GM18519 (cell line): ENCODE results near the gene IL3RA.
"Not testable (repeated sequence)": the region's sequence is repeated elsewhere in the genome, so short reads cannot be mapped to it uniquely, and the experiment has no call there.

Source experiments
- ATAC-seq: cut with Tn5 transposase; IDR thresholded peaks from one replicate; pipeline ENCODE4 v1.9.1; 2021; ENCODE audit warnings: mild to moderate bottlenecking, moderate library complexity; ENCODE audit not compliant: unreplicated experiment, low FRiP score

The IL3RA gene

GRCh38 chrX:1336331-1336943, at the start of gene IL3RA:
Gene IL3RA (plus strand): TSS chrX:1336785. CDS start chrX:1341766, 4,981 bp downstream.
- ATAC-seq: no peak

- no peak for ATAC-seq
Measured at GRCh38 chrX:1289535-1289934, 47.0 kb upstream of the IL3RA start.

- ATAC-seq: no peak
Measured at GRCh38 chrX:1291110-1291740, 45.4 kb upstream of the IL3RA start.

GRCh38 chrX:1292575-1293290, 43.9 kb upstream of the IL3RA start:
- no peak for ATAC-seq

- ATAC-seq: no peak
Measured at GRCh38 chrX:1294301-1295067, 42.1 kb upstream of the IL3RA start.

DNA sequence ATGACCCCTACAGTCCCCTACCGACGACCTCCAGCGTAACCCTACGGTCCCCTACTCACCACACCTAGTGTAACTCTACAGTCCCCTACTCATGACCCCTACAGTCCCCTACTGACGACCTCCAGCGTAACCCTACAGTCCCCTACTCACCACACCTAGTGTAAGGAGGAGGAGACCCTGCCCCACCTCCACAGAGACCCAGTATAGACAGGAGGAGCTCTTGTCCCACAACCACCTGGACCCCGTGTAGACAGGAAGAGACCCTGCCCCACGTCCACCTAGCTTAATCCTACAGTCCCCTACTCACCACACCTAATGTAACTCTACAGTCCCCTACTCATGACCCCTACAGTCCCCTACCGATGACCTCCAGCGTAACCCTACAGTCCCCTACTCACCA, 41.0 kb upstream of the IL3RA start:
- no peak for ATAC-seq

- not testable (repeated sequence) for ATAC-seq
Measured at GRCh38 chrX:1297591-1297990, 39.0 kb upstream of the IL3RA start.

DNA sequence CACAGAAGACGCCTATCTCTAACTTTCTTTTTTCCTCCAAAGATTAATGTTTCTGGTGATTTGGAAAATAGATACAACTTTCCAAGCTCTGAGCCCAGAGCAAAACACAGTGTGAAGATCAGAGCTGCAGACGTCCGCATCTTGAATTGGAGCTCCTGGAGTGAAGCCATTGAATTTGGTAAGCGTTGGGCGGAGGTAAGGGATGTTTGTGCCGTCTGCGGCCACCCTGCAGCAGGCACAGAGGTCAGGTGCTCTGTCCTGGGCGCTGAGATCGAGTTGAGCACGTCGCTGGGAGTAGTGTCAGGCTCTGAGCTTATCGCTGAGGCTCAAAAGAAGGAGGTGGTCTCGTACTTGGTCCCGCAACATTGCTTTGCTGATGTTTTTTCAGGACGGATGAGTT, 36.1 kb upstream of the IL3RA start:
- no peak for ATAC-seq

DNA sequence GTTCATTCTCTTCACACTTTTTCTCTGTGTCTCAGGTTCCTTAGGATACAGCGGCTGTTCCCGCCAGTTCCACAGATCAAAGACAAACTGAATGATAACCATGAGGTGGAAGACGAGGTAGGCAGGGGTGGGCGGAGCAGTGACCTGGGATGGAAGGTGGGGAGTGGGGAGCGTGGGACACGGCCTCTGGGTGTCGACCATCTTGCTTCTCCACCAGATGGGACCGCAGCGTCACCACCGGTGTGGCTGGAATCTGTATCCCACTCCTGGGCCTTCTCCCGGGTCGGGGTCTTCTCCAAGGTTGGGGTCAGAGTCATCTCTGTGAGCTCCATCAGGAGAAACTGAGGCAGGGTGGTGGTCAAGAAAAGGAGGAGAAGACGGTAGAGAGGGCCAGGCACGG, 31.2 kb upstream of the IL3RA start:
- ATAC-seq: no peak

GRCh38 chrX:1306909-1307625, 29.5 kb upstream of the IL3RA start:
- no peak for ATAC-seq

DNA sequence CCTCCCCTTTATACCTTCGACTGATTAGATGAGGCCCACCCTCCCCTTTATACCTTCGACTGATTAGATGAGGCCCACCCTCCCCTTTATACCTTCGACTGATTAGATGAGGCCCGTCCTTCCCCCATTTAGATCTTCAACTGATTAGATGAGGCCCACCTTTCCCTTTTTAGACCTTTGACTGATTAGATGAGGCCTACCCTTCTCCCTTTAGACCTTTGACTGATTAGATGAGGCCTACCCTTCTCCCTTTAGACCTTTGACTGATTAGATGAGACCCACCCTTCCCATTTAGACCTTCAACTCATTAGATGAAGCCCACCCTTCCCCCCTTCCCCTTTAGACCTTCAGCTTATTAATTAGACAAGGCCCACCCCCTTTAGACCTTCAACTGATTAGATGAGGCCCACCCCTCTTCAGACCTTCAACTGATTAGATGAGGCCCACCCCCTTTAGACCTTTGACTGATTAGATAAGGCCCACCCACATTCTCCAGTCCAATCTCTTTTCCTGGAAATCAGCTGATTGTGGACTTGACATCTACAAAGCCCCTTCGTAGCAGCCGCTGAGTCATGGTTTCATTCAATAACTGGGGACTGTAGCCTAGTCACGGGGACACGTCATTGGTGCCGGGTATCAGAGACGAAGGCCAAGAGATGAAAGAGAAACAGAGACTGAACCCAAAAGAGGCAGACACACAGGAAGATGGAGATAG, 28.8 kb upstream of the IL3RA start:
- ATAC-seq: no peak

- ATAC-seq: no peak
Measured at GRCh38 chrX:1308476-1308875, 28.1 kb upstream of the IL3RA start.

DNA sequence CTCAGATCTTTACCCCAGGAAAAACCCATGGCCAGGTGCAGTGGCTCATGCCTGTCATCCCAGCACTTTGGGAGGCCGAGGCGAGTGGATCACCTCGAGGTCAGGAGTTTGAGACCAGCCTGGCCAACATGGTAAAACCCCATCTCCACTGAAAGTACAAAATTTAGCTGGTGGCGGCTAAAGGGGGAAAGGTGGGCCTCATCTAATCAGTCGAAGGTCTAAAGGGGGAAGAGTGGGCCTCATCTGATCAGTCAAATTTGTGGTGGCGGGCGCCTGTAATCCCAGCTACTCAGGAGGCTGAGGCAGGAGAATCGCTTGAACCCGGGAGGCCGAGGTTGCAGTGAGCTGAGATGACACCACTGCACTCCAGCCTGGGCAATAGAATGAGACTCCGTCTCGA, 27.7 kb upstream of the IL3RA start:
- not testable (repeated sequence) for ATAC-seq

GRCh38 chrX:1313788-1314187, 22.8 kb upstream of the IL3RA start:
- no peak for ATAC-seq

DNA sequence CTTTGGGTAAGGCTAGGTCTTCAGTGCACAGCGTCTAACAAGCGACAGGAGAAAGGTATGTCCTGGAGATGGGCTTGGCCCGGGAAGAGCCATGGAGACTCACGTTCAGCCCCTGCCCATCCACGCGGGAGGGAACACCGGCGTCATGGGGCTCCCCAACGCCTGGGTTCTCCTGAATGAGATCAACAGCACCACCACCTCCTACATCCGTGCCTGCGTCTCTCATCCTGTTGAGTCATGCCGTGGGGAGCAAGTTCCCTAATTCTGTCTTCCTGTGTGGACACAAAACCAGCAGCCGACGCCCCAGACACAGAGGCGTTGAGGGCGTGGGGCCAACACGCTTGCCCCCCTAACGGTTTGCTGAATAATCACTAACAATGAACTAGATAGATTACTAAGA, 20.1 kb upstream of the IL3RA start:
- no peak for ATAC-seq

DNA sequence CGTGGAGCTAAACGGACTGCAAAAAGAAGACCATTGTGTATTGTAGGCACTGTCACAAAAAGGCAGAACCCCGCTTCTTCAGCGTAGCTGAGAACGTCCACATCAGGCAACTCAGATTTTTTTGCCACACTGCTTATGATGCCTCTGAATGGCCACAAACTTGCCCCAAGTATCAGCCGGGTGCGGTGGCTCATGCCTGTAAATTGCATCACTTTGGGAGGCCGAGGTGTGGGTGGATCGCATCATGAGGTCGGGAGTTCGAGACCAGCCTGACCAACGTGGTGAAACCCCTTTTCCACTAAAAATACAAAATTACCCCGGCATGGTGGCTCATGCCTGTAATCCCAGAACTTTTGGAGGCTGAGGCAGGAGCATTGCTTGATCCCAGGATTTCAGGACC, 14.9 kb upstream of the IL3RA start:
- no peak for ATAC-seq

- no peak for ATAC-seq
Measured at GRCh38 chrX:1322393-1322792, 14.2 kb upstream of the IL3RA start.

- peak; percentile 60 for ATAC-seq
Measured at GRCh38 chrX:1323315-1323714, 13.3 kb upstream of the IL3RA start.

- no peak for ATAC-seq
Measured at GRCh38 chrX:1325515-1326116, 11.0 kb upstream of the IL3RA start.
